ENCODE measurements around the gene NARF. TPM values are rescaled to one million over a fixed set of nuclear protein-coding genes. Genes with fewer than 3 reads are reported as not detected.

NARF gene
- total RNA-seq, 1 donor from 2014 or later = 65.7 TPM

DNA sequence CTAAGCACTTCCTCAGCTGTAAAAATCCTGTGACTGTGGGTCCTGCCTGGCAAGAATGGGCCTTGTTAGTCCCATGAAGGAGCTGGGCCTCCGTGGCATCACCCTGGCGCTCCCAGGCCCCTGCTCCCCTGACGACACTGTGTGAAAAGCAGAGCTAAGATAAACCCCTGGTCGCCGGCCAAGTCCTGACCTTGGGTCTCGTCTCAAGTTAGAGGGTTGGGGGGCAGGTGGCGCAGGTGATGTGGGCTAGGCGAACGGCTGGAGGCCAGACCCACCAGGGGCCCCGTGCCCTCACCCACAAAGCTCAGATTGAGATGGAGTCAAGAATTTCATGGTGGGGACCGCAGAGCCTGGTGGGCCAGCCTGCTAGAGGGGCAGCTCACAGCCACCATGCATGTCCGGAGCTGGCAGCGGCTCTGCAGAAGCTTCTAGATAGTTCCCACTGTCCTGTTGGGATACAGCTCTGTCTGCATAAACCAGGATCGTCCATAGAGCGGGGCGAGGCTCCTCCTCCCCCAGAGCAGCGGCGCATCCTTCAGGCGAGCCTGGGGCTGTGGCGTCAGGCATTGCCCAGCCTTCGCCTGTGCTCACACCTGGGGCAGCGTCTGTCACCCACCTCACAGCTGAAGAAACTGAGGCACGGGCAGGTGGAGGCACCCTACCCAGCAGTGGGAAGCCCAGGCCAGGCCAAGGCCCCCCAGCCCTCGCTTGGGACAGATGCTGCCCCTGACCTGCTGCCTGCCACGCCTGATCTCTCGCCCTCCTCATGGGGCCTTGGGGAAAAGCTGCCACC is 19.9 kb upstream of the NARF start:
- Mint-ChIP-seq H3K27me3 (ENCODE audit: unreplicated experiment) (no peaks in the 10 kb centered on the region), H3K9me3 (ENCODE audit: unreplicated experiment) (no peaks in the 10 kb centered on the region), H3K4me1 (ENCODE audit: unreplicated experiment) (peaks cover 7% of the 10 kb centered on the region), H3K4me3 (ENCODE audit: unreplicated experiment) (no peak overlapping the region), H3K36me3 (ENCODE audit: unreplicated experiment) (peaks cover 5% of the 10 kb centered on the region), H3K27ac (ENCODE audit: unreplicated experiment) (no peak overlapping the region)
- DNase-seq (ENCODE audit: extremely low spot score, unreplicated experiment) = no peak
- TF ChIP-seq, protein P1, sequence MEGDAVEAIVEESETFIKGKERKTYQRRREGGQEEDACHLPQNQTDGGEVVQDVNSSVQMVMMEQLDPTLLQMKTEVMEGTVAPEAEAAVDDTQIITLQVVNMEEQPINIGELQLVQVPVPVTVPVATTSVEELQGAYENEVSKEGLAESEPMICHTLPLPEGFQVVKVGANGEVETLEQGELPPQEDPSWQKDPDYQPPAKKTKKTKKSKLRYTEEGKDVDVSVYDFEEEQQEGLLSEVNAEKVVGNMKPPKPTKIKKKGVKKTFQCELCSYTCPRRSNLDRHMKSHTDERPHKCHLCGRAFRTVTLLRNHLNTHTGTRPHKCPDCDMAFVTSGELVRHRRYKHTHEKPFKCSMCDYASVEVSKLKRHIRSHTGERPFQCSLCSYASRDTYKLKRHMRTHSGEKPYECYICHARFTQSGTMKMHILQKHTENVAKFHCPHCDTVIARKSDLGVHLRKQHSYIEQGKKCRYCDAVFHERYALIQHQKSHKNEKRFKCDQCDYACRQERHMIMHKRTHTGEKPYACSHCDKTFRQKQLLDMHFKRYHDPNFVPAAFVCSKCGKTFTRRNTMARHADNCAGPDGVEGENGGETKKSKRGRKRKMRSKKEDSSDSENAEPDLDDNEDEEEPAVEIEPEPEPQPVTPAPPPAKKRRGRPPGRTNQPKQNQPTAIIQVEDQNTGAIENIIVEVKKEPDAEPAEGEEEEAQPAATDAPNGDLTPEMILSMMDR (IDR thresholded peaks at IDR 0.05) = no peak

DNA sequence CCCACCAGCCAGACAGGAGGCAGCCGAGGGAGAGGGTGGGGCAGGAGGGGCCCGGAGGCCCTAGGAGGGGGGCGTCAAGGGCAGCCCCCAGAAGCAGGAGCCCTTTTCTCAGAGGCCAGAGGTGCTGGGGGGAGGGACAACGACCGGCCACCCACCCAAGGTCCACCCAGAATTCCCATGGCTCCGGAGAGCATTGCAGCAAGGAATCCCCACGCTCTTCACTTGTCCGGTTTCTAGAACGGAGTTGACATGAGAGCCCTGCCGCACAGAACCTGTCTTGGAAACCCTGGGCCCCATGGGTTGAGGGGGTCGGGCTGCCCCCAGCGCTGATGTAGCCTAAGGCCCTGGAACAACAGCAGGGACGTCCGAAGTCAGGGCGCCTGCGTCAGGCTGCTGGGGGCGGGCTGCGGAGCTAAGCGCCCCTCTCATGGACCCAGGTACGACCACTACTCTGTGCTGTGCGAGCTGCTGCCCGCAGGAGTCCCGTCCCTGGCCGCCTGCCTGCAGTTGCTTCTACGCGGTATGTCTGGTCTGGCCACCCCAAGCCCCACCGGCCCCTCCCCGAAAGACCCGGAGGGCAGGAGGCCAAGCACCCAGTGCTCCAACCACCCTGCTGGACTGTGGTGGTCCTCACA is 19.2 kb upstream of the NARF start:
- H3K9me3 Mint-ChIP-seq (ENCODE audit: unreplicated experiment) = no peaks in the 10 kb centered on the region
- H3K27ac Mint-ChIP-seq (ENCODE audit: unreplicated experiment) = no peak overlapping the region
- H3K27me3 Mint-ChIP-seq (ENCODE audit: unreplicated experiment) = no peaks in the 10 kb centered on the region
- TF ChIP-seq, protein P1 (IDR thresholded peaks at IDR 0.05) = no peak
- no peak for DNase-seq (ENCODE audit: extremely low spot score, unreplicated experiment)
- H3K36me3 Mint-ChIP-seq (ENCODE audit: unreplicated experiment) = peaks cover 4% of the 10 kb centered on the region
- no peak overlapping the region for H3K4me3 Mint-ChIP-seq (ENCODE audit: unreplicated experiment)
- peaks cover 7% of the 10 kb centered on the region for H3K4me1 Mint-ChIP-seq (ENCODE audit: unreplicated experiment)

DNA sequence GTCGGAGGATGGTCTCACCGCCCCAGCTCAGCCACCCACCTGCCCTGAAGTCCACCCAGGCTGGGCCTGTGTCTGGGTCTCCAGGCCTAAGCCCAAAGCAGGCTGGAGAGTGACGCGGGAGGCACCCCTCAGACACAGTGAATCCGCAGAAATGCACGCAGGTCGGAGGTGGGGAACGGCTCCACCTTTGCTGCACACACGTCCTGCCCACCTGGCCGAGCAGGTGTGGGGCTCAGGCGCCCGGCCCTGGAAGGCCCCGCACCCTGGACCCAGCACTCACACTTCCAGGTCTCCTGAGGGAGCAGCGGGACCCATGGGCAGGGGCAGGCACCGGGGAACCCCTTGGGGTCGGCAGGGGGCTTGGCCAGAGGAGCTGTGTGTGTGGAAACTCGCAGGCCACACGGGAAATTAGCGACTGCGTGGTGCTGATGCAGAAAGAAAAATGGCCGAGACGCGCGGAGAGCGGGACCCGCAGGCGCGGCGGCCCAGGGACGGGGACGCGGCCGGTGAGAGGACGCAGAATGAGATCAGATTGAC is 18.6 kb upstream of the NARF start:
- no peaks in the 10 kb centered on the region for H3K9me3 Mint-ChIP-seq (ENCODE audit: unreplicated experiment)
- no peaks in the 10 kb centered on the region for H3K27me3 Mint-ChIP-seq (ENCODE audit: unreplicated experiment)
- DNase-seq (ENCODE audit: extremely low spot score, unreplicated experiment) = no peak
- H3K36me3 Mint-ChIP-seq (ENCODE audit: unreplicated experiment) = peaks cover 4% of the 10 kb centered on the region
- no peak overlapping the region for H3K27ac Mint-ChIP-seq (ENCODE audit: unreplicated experiment)
- H3K4me1 Mint-ChIP-seq (ENCODE audit: unreplicated experiment) = peaks cover 7% of the 10 kb centered on the region
- TF ChIP-seq, protein P1 (IDR thresholded peaks at IDR 0.05) = no peak
- no peak overlapping the region for H3K4me3 Mint-ChIP-seq (ENCODE audit: unreplicated experiment)

DNA sequence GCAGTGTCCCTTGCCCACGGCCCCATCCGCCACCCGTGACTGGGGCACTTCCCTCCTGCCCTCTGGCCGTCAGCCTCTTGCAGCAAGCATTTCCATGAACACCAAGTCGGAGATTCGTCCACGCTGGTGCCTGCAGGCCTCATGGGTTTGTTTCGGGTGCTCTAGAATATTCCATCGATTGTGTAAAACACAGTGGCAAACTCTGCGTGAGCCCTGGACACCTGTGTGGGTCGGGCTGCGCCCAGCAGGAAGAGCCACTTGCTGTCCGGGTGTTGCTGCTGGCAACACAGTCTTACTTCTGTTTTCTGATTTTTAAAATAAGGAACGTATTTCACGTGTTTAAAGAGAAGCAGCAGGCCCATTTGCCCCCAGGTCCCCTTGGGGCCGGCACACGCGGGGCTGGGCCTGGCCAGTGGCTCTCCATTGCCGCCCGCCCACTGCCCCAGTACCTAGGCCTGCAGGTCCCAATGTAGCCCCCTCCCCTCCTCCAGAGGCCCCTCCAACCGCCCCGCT is 18.0 kb upstream of the NARF start:
- H3K4me1 Mint-ChIP-seq (ENCODE audit: unreplicated experiment) = peaks cover 4% of the 10 kb centered on the region
- no peaks in the 10 kb centered on the region for H3K9me3 Mint-ChIP-seq (ENCODE audit: unreplicated experiment)
- H3K4me3 Mint-ChIP-seq (ENCODE audit: unreplicated experiment) = no peak overlapping the region
- DNase-seq (ENCODE audit: extremely low spot score, unreplicated experiment) = no peak
- no peak overlapping the region for H3K27ac Mint-ChIP-seq (ENCODE audit: unreplicated experiment)
- no peaks in the 10 kb centered on the region for H3K27me3 Mint-ChIP-seq (ENCODE audit: unreplicated experiment)
- TF ChIP-seq, protein P1 (IDR thresholded peaks at IDR 0.05) = no peak
- peaks cover 4% of the 10 kb centered on the region for H3K36me3 Mint-ChIP-seq (ENCODE audit: unreplicated experiment)

Measured in osteocyte (in vitro differentiated cells).